PC-9 (cell line): ENCODE data around the gene TMC8. TPM values are rescaled to one million over a fixed set of nuclear protein-coding genes. Genes with fewer than 3 reads are reported as not detected.

ENCODE experiments used
- BruUV-seq: library from RNA; stranded (reverse); fragments of 400-500 nt; replicated peaks from 2 replicates; lab custom pipeline; 2021; lab: Mats Ljungman, UMichigan
- CTCF ChIA-PET: fragments of 300-600 bp; sonication (Branson Sonifier 250); formaldehyde crosslinking; loops from one replicate; lab custom pipeline; 2022; ENCODE audit warnings: antibody characterized with exemption; lab: Charles Lee
- POLR2A ChIA-PET: fragments of 300-600 bp; sonication (Branson Sonifier 250); formaldehyde crosslinking; loops from one replicate; lab custom pipeline; 2022; ENCODE audit warnings: antibody characterized with exemption; ENCODE audit not compliant: unreplicated experiment; lab: Charles Lee
- DNase-seq, 2 experiments: peaks; one replicate each; pipeline versions ENCODE4 v3.0.0 to v3.0.0-alpha.2; 2015 to 2022; ENCODE audit warnings: mixed read lengths in 1 of 2
- H2AFZ ChIP-seq: fragments of 200-600 bp; sonication (generic); 2 replicates; pipeline ENCODE4 v1.8.1; 2017; ENCODE audit warnings: antibody characterized with exemption
- H3F3A ChIP-seq: fragments of 200-600 bp; sonication (generic); 2 replicates; pipeline ENCODE4 v1.8.1; 2017; ENCODE audit warnings: antibody characterized with exemption, mild to moderate bottlenecking, low read depth; ENCODE audit not compliant: insufficient read depth
- H3K27ac ChIP-seq: fragments of 200-600 bp; sonication (generic); 2 replicates; pipeline ENCODE4 v1.6.1; 2016; ENCODE audit warnings: mixed run types
- H3K27me3 ChIP-seq: fragments of 200-600 bp; sonication (generic); 2 replicates; pipeline ENCODE4 v1.6.1; 2016; ENCODE audit warnings: low read depth, mixed run types; ENCODE audit not compliant: insufficient read depth
- H3K36me3 ChIP-seq: fragments of 200-600 bp; sonication (generic); 2 replicates; pipeline ENCODE4 v1.6.1; 2016; ENCODE audit warnings: low read depth, mixed run types
- H3K4me1 ChIP-seq: fragments of 200-600 bp; sonication (generic); replicated peaks from 2 replicates; pipeline ENCODE4 v1.6.1; 2016; ENCODE audit warnings: mixed run types; ENCODE audit not compliant: insufficient read depth
- H3K4me2 ChIP-seq: fragments of 200-600 bp; sonication (generic); 2 replicates; pipeline ENCODE4 v1.6.1; 2017; ENCODE audit warnings: mixed run types
- H3K4me3 ChIP-seq: fragments of 200-600 bp; sonication (generic); 2 replicates; pipeline ENCODE4 v1.6.1; 2016; ENCODE audit warnings: mixed run types
- H3K79me2 ChIP-seq: fragments of 200-600 bp; sonication (generic); 2 replicates; pipeline ENCODE4 v1.6.1; 2017; ENCODE audit warnings: low read depth, mixed run types
- H3K9me2 ChIP-seq: fragments of 200-600 bp; sonication (generic); 2 replicates; pipeline ENCODE4 v1.8.1; 2017; ENCODE audit warnings: mild to moderate bottlenecking; ENCODE audit not compliant: insufficient read depth
- H3K9me3 ChIP-seq: fragments of 200-600 bp; sonication (generic); 2 replicates; pipeline ENCODE4 v1.8.1; 2016; ENCODE audit warnings: low read depth; ENCODE audit not compliant: insufficient read depth
- H4K20me1 ChIP-seq: fragments of 200-600 bp; sonication (generic); 2 replicates; pipeline ENCODE4 v1.8.1; 2017; ENCODE audit not compliant: insufficient read depth
- EZH2 ChIP-seq: fragments of 200-600 bp; sonication (generic); IDR thresholded peaks from 2 replicates; pipeline ENCODE4 v1.8.0; 2017; ENCODE audit warnings: antibody characterized with exemption, low read depth
- intact Hi-C: fragments of 100-400 bp; cut with micrococcal nuclease; formaldehyde crosslinking; loops from one replicate; pipeline ENCODE4 v1.10.0; 2022; ENCODE audit not compliant: unreplicated experiment
- total RNA-seq: library from RNA; stranded (reverse); gene quantifications from 2 replicates; pipeline ENCODE4 v1.2.3, GENCODE V29; 2021
- TF ChIP-seq, protein P1 (sequence below): fragments of 200-600 bp; sonication (generic); conservative IDR thresholded peaks from 2 replicates; pipeline ENCODE4 v1.6.1; 2017; ENCODE audit warnings: mixed run types, antibody characterized with exemption, mild to moderate bottlenecking, moderate library complexity

The TMC8 gene
- total RNA-seq, 1 experiment from 2014 or later = 1.9 TPM

DNA sequence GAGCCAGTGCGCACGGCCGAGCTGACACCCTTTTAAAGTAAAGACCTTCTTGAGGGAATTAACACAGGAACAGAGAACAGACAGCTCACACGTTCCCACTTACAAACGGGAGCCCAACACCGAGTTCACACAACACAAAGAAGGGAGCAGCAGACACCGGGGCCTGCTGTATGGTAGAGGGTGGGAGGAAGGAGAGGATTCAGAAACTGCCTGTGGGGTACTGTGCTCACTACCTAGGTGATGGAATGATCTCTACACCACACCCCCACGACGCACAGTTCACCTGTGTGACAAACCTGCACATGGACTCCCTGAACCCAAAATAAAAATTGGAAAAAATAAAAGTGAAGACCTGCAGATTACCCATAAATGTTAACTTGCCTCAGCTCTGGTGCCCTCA lies 34.5 kb upstream of the TMC8 start:
- intact Hi-C loops = no loop called here
- no peaks in the 10 kb centered on the region for H3K9me3 ChIP-seq
- H3K36me3 ChIP-seq = no peaks in the 10 kb centered on the region
- ChIA-PET CTCF (interaction anchor here (1.7 kb wide), 1 partner anchor 11 kb away, joined by 5 read pairs; no protein-coding TSS in a partner anchor), POLR2A (interaction anchor here (0.6 kb wide), 1 partner anchor 78 kb away, joined by 4 read pairs; no protein-coding TSS in a partner anchor)
- no peaks in the 10 kb centered on the region for H4K20me1 ChIP-seq
- TF ChIP-seq, protein P1, sequence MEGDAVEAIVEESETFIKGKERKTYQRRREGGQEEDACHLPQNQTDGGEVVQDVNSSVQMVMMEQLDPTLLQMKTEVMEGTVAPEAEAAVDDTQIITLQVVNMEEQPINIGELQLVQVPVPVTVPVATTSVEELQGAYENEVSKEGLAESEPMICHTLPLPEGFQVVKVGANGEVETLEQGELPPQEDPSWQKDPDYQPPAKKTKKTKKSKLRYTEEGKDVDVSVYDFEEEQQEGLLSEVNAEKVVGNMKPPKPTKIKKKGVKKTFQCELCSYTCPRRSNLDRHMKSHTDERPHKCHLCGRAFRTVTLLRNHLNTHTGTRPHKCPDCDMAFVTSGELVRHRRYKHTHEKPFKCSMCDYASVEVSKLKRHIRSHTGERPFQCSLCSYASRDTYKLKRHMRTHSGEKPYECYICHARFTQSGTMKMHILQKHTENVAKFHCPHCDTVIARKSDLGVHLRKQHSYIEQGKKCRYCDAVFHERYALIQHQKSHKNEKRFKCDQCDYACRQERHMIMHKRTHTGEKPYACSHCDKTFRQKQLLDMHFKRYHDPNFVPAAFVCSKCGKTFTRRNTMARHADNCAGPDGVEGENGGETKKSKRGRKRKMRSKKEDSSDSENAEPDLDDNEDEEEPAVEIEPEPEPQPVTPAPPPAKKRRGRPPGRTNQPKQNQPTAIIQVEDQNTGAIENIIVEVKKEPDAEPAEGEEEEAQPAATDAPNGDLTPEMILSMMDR = no peak
- TF ChIP-seq EZH2 = no peak
- no peak overlapping the region for H2AFZ ChIP-seq
- no peaks in the 10 kb centered on the region for H3F3A ChIP-seq
- no peaks in the 10 kb centered on the region for H3K27me3 ChIP-seq
- BruUV-seq = no TSS peak
- no peak for DNase-seq
- H3K27ac ChIP-seq = no peak overlapping the region
- no peak overlapping the region for H3K4me3 ChIP-seq
- H3K79me2 ChIP-seq = no peaks in the 10 kb centered on the region
- no peak overlapping the region for H3K4me2 ChIP-seq
- no peaks in the 10 kb centered on the region for H3K4me1 ChIP-seq
- no peaks in the 10 kb centered on the region for H3K9me2 ChIP-seq

DNA sequence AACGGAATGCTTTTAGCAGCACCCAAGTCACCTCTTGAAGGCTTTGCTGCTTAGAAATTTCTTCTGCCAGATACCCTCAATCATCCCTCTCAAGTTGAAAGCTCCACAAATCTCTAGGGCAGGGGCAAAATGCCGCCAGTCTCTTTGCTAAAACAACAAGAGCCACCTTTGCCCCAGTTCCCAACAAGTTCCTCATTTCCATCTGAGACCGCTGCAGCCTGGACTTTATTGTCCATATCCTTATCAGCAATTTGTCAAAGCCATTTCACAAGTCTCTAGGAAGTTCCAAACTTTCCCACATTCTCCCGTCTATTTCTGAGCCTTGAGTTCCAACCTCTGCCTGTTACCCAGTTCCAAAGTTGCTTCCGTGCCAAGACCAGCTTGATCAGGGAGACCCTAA lies 29.5 kb upstream of the TMC8 start:
- Histone ChIP-seq H2AFZ (no peak overlapping the region), H3K4me2 (no peak overlapping the region)
- CTCF ChIA-PET = no interaction called here

DNA sequence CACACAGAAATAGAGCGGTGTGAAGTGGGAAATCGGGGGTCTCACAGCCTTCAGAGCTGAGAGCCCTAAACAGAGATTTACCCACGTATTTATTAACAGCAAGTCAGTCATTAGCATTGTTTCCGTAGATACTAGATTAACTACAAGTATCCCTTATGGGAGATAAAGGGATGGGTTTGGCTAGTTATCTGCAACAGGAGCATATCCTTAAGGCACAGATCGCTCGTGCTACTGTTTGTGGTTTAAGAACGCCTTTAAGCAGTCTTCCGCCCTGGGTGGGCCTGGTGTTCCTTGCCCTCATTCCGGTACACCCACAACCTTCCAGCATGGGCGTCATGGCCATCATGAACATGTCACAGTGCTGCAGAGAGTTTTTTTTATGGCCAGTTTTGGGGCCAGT lies 29.0 kb upstream of the TMC8 start:
- H2AFZ ChIP-seq = no peak overlapping the region
- no TSS peak for BruUV-seq
- no peaks in the 10 kb centered on the region for H3K9me2 ChIP-seq
- no peaks in the 10 kb centered on the region for H3K79me2 ChIP-seq
- ChIA-PET POLR2A (no interaction called here), CTCF (no interaction called here)
- no peak for DNase-seq
- H3K9me3 ChIP-seq = no peaks in the 10 kb centered on the region
- H3K27me3 ChIP-seq = no peaks in the 10 kb centered on the region
- no peak for TF ChIP-seq EZH2
- TF ChIP-seq, protein P1 = no peak
- H3K4me3 ChIP-seq = no peak overlapping the region
- intact Hi-C loops = no loop called here
- H4K20me1 ChIP-seq = no peaks in the 10 kb centered on the region
- H3K4me2 ChIP-seq = no peak overlapping the region
- no peak overlapping the region for H3K27ac ChIP-seq
- no peaks in the 10 kb centered on the region for H3F3A ChIP-seq
- no peaks in the 10 kb centered on the region for H3K4me1 ChIP-seq
- H3K36me3 ChIP-seq = no peaks in the 10 kb centered on the region

More for the DNA sequence above, 29.5 kb upstream of the TMC8 start:
- no peaks in the 10 kb centered on the region for H4K20me1 ChIP-seq
- no peak for DNase-seq
- H3F3A ChIP-seq = no peaks in the 10 kb centered on the region
- no peaks in the 10 kb centered on the region for H3K9me2 ChIP-seq
- no TSS peak for BruUV-seq
- no peaks in the 10 kb centered on the region for H3K36me3 ChIP-seq
- no peaks in the 10 kb centered on the region for H3K9me3 ChIP-seq
- POLR2A ChIA-PET = no interaction called here
- H3K27ac ChIP-seq = no peak overlapping the region
- H3K27me3 ChIP-seq = no peaks in the 10 kb centered on the region
- H3K4me1 ChIP-seq = no peaks in the 10 kb centered on the region
- H3K4me3 ChIP-seq = no peak overlapping the region
- no peaks in the 10 kb centered on the region for H3K79me2 ChIP-seq
- intact Hi-C loops = no loop called here
- TF ChIP-seq, protein P1 = no peak
- TF ChIP-seq EZH2 = no peak
